ENCODE data around the gene IPO13.

Gene IPO13

DNA sequence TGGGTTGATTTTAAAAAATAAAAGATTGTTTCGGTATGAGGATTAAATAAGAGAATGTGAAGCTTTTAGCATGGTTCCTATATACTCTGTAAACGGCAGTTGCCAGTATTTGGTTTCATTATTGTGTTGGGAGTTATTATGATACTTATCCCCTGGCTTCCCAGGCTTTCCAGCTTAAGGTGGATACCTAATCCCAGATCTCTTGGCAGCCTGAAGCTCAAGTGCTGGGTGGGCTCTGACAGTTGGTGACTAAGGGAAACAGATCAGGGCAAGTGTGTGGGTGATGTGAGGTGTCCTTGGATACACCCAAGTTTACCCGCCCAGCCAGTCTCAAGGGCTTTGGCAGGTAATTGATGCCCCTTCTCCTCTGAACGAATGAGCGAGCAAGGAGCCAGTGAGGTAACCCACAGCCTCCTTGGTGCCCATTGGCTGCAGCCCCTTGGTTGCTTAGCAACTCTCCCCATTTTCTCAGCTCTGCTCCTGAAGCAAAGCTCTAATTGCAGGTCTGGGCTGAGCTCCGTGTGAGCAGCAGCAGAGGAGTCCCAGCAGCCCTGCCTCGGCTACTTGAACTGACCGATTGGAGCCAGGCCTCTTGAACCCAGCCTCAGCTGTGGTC lies 6.1 kb downstream of the IPO13 start:
- H3K4me3 ChIP-seq (ENCODE audit: low read depth, low read length) = no peak overlapping the region
- TF ChIP-seq, protein P1, sequence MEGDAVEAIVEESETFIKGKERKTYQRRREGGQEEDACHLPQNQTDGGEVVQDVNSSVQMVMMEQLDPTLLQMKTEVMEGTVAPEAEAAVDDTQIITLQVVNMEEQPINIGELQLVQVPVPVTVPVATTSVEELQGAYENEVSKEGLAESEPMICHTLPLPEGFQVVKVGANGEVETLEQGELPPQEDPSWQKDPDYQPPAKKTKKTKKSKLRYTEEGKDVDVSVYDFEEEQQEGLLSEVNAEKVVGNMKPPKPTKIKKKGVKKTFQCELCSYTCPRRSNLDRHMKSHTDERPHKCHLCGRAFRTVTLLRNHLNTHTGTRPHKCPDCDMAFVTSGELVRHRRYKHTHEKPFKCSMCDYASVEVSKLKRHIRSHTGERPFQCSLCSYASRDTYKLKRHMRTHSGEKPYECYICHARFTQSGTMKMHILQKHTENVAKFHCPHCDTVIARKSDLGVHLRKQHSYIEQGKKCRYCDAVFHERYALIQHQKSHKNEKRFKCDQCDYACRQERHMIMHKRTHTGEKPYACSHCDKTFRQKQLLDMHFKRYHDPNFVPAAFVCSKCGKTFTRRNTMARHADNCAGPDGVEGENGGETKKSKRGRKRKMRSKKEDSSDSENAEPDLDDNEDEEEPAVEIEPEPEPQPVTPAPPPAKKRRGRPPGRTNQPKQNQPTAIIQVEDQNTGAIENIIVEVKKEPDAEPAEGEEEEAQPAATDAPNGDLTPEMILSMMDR (IDR thresholded peaks at IDR 0.05; ENCODE audit: insufficient read depth, low read depth, low read length, missing control alignments) = no peak
- no peak for DNase-seq (ENCODE audit: low read depth)

DNA sequence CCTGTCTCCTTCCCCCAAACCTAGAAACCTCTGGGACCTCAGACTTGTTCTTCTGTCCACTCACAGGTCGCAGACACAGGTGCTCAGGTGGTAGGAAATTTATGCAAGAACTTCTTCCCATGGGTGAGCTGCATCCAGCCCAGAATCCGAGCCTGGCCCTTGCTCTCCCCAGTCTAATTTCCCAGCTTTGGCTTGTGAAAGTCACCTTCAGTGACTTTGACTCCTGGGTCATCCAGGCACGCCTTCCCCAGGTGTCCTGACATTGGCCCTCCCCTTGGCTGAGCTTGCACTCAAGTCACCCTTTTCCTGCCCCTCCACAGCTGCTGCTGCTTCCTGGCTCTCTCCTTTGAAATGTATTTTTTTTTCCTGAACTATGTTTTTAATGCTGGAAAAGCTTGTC lies 6.6 kb downstream of the IPO13 start:
- DNase-seq (ENCODE audit: low read depth) = no peak
- H3K4me3 ChIP-seq (ENCODE audit: low read depth, low read length) = no peak overlapping the region
- TF ChIP-seq, protein P1 (IDR thresholded peaks at IDR 0.05; ENCODE audit: insufficient read depth, low read depth, low read length, missing control alignments) = no peak

DNA sequence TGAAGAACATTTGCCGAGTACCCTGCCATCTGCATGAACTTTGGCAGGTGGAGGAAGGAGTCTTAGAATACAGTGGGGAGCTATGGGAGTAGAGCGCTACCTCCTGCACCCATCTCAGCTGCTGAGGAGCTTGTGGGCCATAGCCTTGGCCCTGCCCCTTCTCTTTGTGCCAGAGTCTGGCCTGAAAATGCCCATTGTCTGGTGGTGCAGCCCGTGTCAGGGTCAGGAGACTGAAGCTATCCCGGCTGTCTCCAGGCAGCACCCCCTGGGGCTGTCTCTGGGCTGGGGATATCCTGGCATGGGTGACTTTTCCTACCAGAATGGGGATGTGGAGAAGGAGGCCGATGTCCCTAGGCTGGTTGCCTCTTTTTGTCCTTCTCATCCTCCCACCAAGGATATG lies 7.3 kb downstream of the IPO13 start:
- H3K4me3 ChIP-seq (ENCODE audit: low read depth, low read length) = no peak overlapping the region
- TF ChIP-seq, protein P1 (IDR thresholded peaks at IDR 0.05; ENCODE audit: insufficient read depth, low read depth, low read length, missing control alignments) = no peak
- no peak for DNase-seq (ENCODE audit: low read depth)

DNA sequence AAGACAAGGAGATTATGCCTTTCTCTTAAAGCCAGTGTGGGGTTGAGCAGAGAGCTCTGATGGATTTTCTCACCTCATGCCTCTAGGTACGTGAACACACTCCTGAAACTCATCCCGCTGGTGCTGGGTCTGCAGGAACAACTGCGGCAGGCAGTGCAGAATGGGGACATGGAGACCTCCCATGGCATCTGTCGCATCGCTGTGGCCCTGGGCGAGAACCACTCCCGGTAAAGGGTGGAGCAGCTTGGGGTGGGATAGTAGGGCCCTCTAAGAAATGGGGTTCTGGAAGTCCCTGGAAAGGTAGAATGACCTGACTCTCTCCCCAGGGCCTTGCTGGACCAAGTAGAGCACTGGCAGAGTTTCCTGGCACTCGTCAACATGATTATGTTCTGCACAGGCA lies 9.5 kb downstream of the IPO13 start:
- no peak overlapping the region for H3K4me3 ChIP-seq (ENCODE audit: low read depth, low read length)
- TF ChIP-seq, protein P1 (IDR thresholded peaks at IDR 0.05; ENCODE audit: insufficient read depth, low read depth, low read length, missing control alignments) = no peak
- no peak for DNase-seq (ENCODE audit: low read depth)

DNA sequence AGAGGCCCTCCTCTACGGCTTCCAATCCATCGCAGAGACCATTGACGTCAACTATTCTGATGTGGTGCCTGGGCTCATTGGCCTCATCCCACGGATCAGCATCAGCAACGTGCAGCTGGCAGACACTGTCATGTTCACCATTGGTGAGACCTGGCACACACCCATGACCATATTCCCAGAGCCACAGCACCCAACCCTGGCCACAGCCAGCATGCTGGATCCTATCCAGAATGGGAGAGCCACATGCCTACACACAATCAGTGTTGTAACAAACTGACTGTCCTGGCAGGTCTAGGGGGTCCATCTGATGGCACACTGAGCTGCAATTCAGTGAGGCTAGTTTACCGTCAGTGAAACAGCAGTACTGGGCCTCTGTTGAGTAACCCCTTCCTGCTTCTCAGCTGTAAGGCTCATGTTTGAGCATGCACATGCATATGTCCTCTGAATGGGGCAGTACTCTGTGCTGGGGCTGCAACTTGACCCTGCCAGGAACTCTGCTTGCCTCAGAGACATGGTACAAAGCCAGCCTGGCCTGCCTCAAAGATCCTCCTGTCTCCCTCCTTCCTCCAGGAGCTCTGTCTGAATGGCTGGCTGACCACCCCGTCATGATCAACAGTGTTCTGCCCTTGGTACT lies 10.8 kb downstream of the IPO13 start:
- TF ChIP-seq, protein P1 (IDR thresholded peaks at IDR 0.05; ENCODE audit: insufficient read depth, low read depth, low read length, missing control alignments) = no peak
- no peak for DNase-seq (ENCODE audit: low read depth)
- no peak overlapping the region for H3K4me3 ChIP-seq (ENCODE audit: low read depth, low read length)

DNA sequence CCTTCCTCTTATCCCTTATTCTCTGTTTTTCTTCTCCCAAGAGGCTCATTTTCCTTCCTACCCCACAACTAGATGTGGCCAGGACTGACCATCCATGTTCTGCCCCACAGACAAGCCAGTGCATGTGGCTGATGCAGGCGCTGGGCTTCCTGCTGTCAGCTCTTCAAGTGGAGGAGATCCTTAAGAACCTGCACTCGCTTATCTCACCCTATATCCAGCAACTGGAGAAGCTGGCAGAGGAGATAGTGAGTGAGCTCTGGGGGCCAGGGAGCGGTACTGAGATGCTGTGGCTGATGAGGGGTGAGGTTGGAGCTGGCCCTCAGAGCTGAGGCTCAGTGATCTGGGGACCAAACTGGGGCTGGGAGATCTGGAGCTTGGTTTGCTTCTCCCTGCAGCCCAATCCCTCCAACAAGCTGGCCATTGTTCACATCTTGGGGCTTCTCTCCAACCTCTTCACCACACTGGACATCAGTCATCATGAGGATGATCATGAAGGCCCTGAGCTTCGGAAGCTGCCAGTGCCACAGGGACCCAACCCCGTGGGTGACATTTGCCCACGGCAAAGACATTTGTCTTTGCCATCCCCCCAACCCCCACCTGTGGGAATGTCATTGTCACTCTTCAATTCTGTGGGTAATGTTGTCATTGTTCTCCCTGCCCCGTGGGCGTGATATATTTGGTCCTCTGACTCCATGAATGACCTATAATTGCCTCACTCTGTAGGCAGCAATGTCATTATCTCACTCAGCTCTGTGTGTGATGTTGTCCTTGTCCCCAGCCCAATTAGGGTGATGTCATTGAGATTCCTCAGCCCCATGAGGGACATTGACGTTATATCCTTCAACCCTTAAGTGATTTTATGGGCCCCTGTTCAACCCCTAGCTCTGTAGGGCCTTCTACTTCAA lies 11.9 kb downstream of the IPO13 start:
- TF ChIP-seq, protein P1 (IDR thresholded peaks at IDR 0.05; ENCODE audit: insufficient read depth, low read depth, low read length, missing control alignments) = no peak
- no peak overlapping the region for H3K4me3 ChIP-seq (ENCODE audit: low read depth, low read length)
- no peak for DNase-seq (ENCODE audit: low read depth)
